NT2/D1 (cell line): ENCODE data around the gene ATF4.

Experiments used
- DNase-seq: peaks from one replicate; pipeline ENCODE4 v3.0.0-alpha.2; 2011; ENCODE audit warnings: low read depth, low spot score
- H3K27me3 ChIP-seq: 2 replicates; pipeline ENCODE4 v1.6.0; 2011; ENCODE audit warnings: mild to moderate bottlenecking; ENCODE audit not compliant: insufficient read length, insufficient read depth
- H3K36me3 ChIP-seq: 2 replicates; pipeline ENCODE4 v1.6.1; 2011; ENCODE audit warnings: mild to moderate bottlenecking, low read length, mixed read lengths; ENCODE audit not compliant: insufficient read depth, insufficient read length
- H3K4me1 ChIP-seq: 2 replicates; pipeline ENCODE4 v1.5.1; 2011; ENCODE audit not compliant: insufficient read depth, insufficient read length
- H3K4me3 ChIP-seq: 2 replicates; pipeline ENCODE4 v1.5.1; 2011; ENCODE audit warnings: low read depth; ENCODE audit not compliant: insufficient read length
- H3K9ac ChIP-seq: 2 replicates; pipeline ENCODE4 v1.6.0; 2011; ENCODE audit warnings: low read depth; ENCODE audit not compliant: insufficient read length
- H3K9me3 ChIP-seq: 2 replicates; pipeline ENCODE4 v1.5.1; 2011; ENCODE audit warnings: mild to moderate bottlenecking, low read length; ENCODE audit not compliant: insufficient read depth
- SUZ12 ChIP-seq: IDR thresholded peaks from 2 replicates; pipeline ENCODE4 v1.6.1; 2011; ENCODE audit not compliant: insufficient read length, insufficient read depth; ENCODE audit errors: extremely low read depth
- YY1 ChIP-seq: IDR thresholded peaks from 2 replicates; pipeline ENCODE4 v1.6.1; 2011; ENCODE audit not compliant: insufficient read length, insufficient read depth
- ZNF274 ChIP-seq: IDR thresholded peaks from 2 replicates; pipeline ENCODE4 v1.6.1; 2011; ENCODE audit warnings: mild to moderate bottlenecking, low read depth, low read length

Gene ATF4

GRCh38 chr22:39568278-39568981 is 48.1 kb downstream of the ATF4 start:
- no peak overlapping the region for H3K9ac ChIP-seq
- peaks cover 6% of the 10 kb centered on the region for H3K4me1 ChIP-seq
- H3K9me3 ChIP-seq: no peaks in the 10 kb centered on the region
- no peaks in the 10 kb centered on the region for H3K27me3 ChIP-seq
- no peak for TF ChIP-seq SUZ12
- no peak for TF ChIP-seq ZNF274
- no peak for TF ChIP-seq YY1
- H3K4me3 ChIP-seq: no peak overlapping the region
- no peak for DNase-seq
- H3K36me3 ChIP-seq: no peaks in the 10 kb centered on the region

- H3K36me3 ChIP-seq: no peaks in the 10 kb centered on the region
- H3K9ac ChIP-seq: no peak overlapping the region
- peaks cover 6% of the 10 kb centered on the region for H3K4me1 ChIP-seq
- DNase-seq: no peak
- H3K9me3 ChIP-seq: no peaks in the 10 kb centered on the region
- TF ChIP-seq YY1: no peak
- TF ChIP-seq ZNF274: no peak
- TF ChIP-seq SUZ12: no peak
- no peaks in the 10 kb centered on the region for H3K27me3 ChIP-seq
- H3K4me3 ChIP-seq: no peak overlapping the region
These were observed 48.7 kb downstream of the ATF4 start for GRCh38 chr22:39569066-39569465.

- Histone ChIP-seq H3K36me3 (no peaks in the 10 kb centered on the region), H3K4me1 (peaks cover 8% of the 10 kb centered on the region), H3K9me3 (no peaks in the 10 kb centered on the region), H3K4me3 (no peak overlapping the region), H3K27me3 (no peaks in the 10 kb centered on the region), H3K9ac (no peak overlapping the region)
- TF ChIP-seq YY1 (no peak), SUZ12 (no peak), ZNF274 (no peak)
- DNase-seq: no peak
These were observed 49.9 kb downstream of the ATF4 start for GRCh38 chr22:39570226-39570625.

GRCh38 chr22:39570665-39571064 is 50.3 kb downstream of the ATF4 start, which contains the start of gene CACNA1I:
CACNA1I (plus strand) TSS chr22:39570753; CDS start chr22:39570753, 0 bp downstream.
- H3K4me1 ChIP-seq: peaks cover 8% of the 10 kb centered on the region
- H3K9ac ChIP-seq: no peak within 1 kb of the TSS
- no peaks in the 10 kb centered on the region for H3K27me3 ChIP-seq
- DNase-seq: no peak
- no peaks in the 10 kb centered on the region for H3K36me3 ChIP-seq
- no peaks in the 10 kb centered on the region for H3K9me3 ChIP-seq
- no peak within 1 kb of the TSS for H3K4me3 ChIP-seq
- TF ChIP-seq ZNF274 (no peak), SUZ12 (no peak), YY1 (no peak)

GRCh38 chr22:39571538-39571937 is 51.2 kb downstream of the ATF4 start:
- DNase-seq: no peak
- H3K9ac ChIP-seq: no peak overlapping the region
- TF ChIP-seq YY1 (no peak), SUZ12 (no peak), ZNF274 (no peak)
- H3K4me3 ChIP-seq: no peak overlapping the region
- H3K9me3 ChIP-seq: no peaks in the 10 kb centered on the region
- H3K4me1 ChIP-seq: peaks cover 10% of the 10 kb centered on the region
- H3K27me3 ChIP-seq: no peaks in the 10 kb centered on the region
- H3K36me3 ChIP-seq: no peaks in the 10 kb centered on the region
